GM23338 (cell line): ENCODE results near the gene PIGH. TPM values are rescaled to one million over a fixed set of nuclear protein-coding genes. Genes with fewer than 3 reads are reported as not detected.
A peak's percentile ranks its signal among the peaks of the same experiment; 100 is the strongest.

Source experiments
- ATAC-seq: fragments of 200-7000 bp; cut with Tn5 transposase; 3 replicates; pipeline ENCODE4 v1.9.1; 2020
- DNase-seq: peaks from one replicate; pipeline ENCODE4 v3.0.0-alpha.2; 2015; ENCODE audit warnings: low spot score
- H2AFZ ChIP-seq: fragments of 200-600 bp; sonication (generic); 2 replicates; pipeline ENCODE4 v1.8.0; 2016; ENCODE audit warnings: antibody characterized with exemption, mild to moderate bottlenecking, moderate library complexity
- H3F3A ChIP-seq: fragments of 200-600 bp; sonication (generic); replicated peaks from 2 replicates; pipeline ENCODE4 v1.8.0; 2017; ENCODE audit warnings: antibody characterized with exemption, mixed run types, low read depth
- H3K27ac ChIP-seq: fragments of 200-600 bp; sonication (generic); 2 replicates; pipeline ENCODE4 v1.6.1; 2016; ENCODE audit warnings: low read depth
- H3K27me3 ChIP-seq: fragments of 200-600 bp; sonication (generic); 2 replicates; pipeline ENCODE4 v1.8.0; 2016; ENCODE audit warnings: mild to moderate bottlenecking, mixed run types, moderate library complexity; ENCODE audit not compliant: insufficient read depth
- H3K36me3 ChIP-seq: fragments of 200-600 bp; sonication (generic); 2 replicates; pipeline ENCODE4 v1.8.0; 2016; ENCODE audit warnings: mild to moderate bottlenecking; ENCODE audit not compliant: insufficient read depth
- H3K4me1 ChIP-seq: fragments of 200-600 bp; sonication (generic); 2 replicates; pipeline ENCODE4 v1.8.0; 2016; ENCODE audit warnings: mild to moderate bottlenecking, moderate library complexity; ENCODE audit not compliant: insufficient read depth
- H3K4me2 ChIP-seq: fragments of 200-600 bp; sonication (generic); 2 replicates; pipeline ENCODE4 v1.7.1; 2017; ENCODE audit warnings: mixed run types
- H3K4me3 ChIP-seq: fragments of 200-600 bp; sonication (generic); 2 replicates; pipeline ENCODE4 v1.6.1; 2016; ENCODE audit warnings: mixed run types
- H3K79me2 ChIP-seq: fragments of 200-600 bp; sonication (generic); replicated peaks from 2 replicates; pipeline ENCODE4 v1.8.0; 2017; ENCODE audit warnings: mild to moderate bottlenecking; ENCODE audit not compliant: insufficient read depth
- H3K9me2 ChIP-seq: fragments of 200-600 bp; sonication (generic); 2 replicates; pipeline ENCODE4 v1.8.0; 2017; ENCODE audit not compliant: insufficient read depth
- H4K20me1 ChIP-seq: fragments of 200-600 bp; sonication (generic); replicated peaks from 2 replicates; pipeline ENCODE4 v1.8.0; 2017; ENCODE audit warnings: mild to moderate bottlenecking; ENCODE audit not compliant: insufficient read depth
- H3K27ac Mint-ChIP-seq: 2 replicates; pipeline ENCODE4 v1.8.0; 2020; ENCODE audit warnings: inconsistent platforms, mild to moderate bottlenecking, moderate library complexity, mixed read lengths
- H3K27me3 Mint-ChIP-seq: 3 replicates; pipeline ENCODE4 v1.8.0; 2022; ENCODE audit warnings: low read depth, mild to moderate bottlenecking, moderate library complexity, mixed read lengths, inconsistent platforms; ENCODE audit not compliant: insufficient read depth, poor library complexity
- H3K36me3 Mint-ChIP-seq: 3 replicates; pipeline ENCODE4 v1.8.0; 2021; ENCODE audit warnings: low read depth, mild to moderate bottlenecking, inconsistent platforms, moderate library complexity, mixed read lengths
- H3K4me1 Mint-ChIP-seq: 3 replicates; pipeline ENCODE4 v1.8.0; 2020; ENCODE audit warnings: mild to moderate bottlenecking, inconsistent platforms, mixed read lengths
- H3K4me3 Mint-ChIP-seq: 3 replicates; pipeline ENCODE4 v1.8.0; 2021; ENCODE audit warnings: moderate library complexity, mild to moderate bottlenecking, inconsistent platforms, mixed read lengths
- H3K9me3 Mint-ChIP-seq: 3 replicates; pipeline ENCODE4 v1.8.0; 2020; ENCODE audit warnings: moderate library complexity, mild to moderate bottlenecking, inconsistent platforms, mixed read lengths
- CREB1 ChIP-seq: fragments of 250-450 bp; sonication (Bioruptor Pico); IDR thresholded peaks from 2 replicates; pipeline ENCODE4 v1.5.0; 2020; ENCODE audit warnings: low read depth, mild to moderate bottlenecking, moderate library complexity
- CTCF ChIP-seq, 2 experiments: fragments of 200-600 bp in 1 of 2; sonication (generic) in 1 of 2; conservative IDR thresholded peaks; 2 replicates each; pipeline versions ENCODE4 v1.5.1 to v1.6.1; 2016 to 2017; ENCODE audit warnings: antibody characterized with exemption in 2 of 2, low read depth in 2 of 2, mild to moderate bottlenecking in 2 of 2, moderate library complexity in 1 of 2
- ETS1 ChIP-seq: IDR thresholded peaks from 2 replicates; pipeline ENCODE4 v1.6.1; 2016; ENCODE audit warnings: antibody characterized with exemption
- EZH2 ChIP-seq: fragments of 200-600 bp; sonication (generic); IDR thresholded peaks from one replicate; pipeline ENCODE4 v1.8.0; 2017; ENCODE audit warnings: antibody characterized with exemption, mild to moderate bottlenecking, low read depth; ENCODE audit not compliant: unreplicated experiment
- EZH2phosphoT487 ChIP-seq: fragments of 200-600 bp; sonication (generic); IDR thresholded peaks from one replicate; pipeline ENCODE4 v1.8.1; 2018; ENCODE audit warnings: antibody characterized with exemption; ENCODE audit not compliant: unreplicated experiment
- JUNB ChIP-seq: IDR thresholded peaks from one replicate; pipeline ENCODE4 v1.6.1; 2016; ENCODE audit warnings: antibody characterized with exemption; ENCODE audit not compliant: unreplicated experiment
- NANOG ChIP-seq: IDR thresholded peaks from 2 replicates; pipeline ENCODE4 v1.6.1; 2016; ENCODE audit warnings: antibody characterized with exemption, borderline replicate concordance
- POLR2AphosphoS5 ChIP-seq: IDR thresholded peaks from 2 replicates; pipeline ENCODE4 v1.6.1; 2016; ENCODE audit warnings: antibody characterized with exemption, low read depth
- STAT1 ChIP-seq: IDR thresholded peaks from one replicate; pipeline ENCODE4 v1.6.1; 2016; ENCODE audit warnings: antibody characterized with exemption; ENCODE audit not compliant: unreplicated experiment
- ZNF331 ChIP-seq: fragments of 250-450 bp; sonication (Bioruptor Pico); IDR thresholded peaks from 2 replicates; pipeline ENCODE4 v1.5.0; 2020; ENCODE audit warnings: low read depth, mild to moderate bottlenecking, moderate library complexity
- polyA plus RNA-seq: library from polyadenylated mRNA; unstranded; fragments of >200 nt; fragmentation: Nextera tagmentation; extraction: Ambion mirVana; gene quantifications from 2 replicates; pipeline ENCODE4 v1.2.1, GENCODE V29; 2016
- total RNA-seq: library from RNA; depleted of rRNA; stranded (reverse); fragments of >200 nt; shearing (Covaris generic); gene quantifications from 2 replicates; pipeline ENCODE4 v1.2.3, GENCODE V29; 2014
- TF ChIP-seq, protein P1 (sequence below): fragments of 250-450 bp; sonication (Bioruptor Pico); IDR thresholded peaks from 2 replicates; pipeline ENCODE4 v1.5.0; 2020; ENCODE audit warnings: mild to moderate bottlenecking, moderate library complexity

The PIGH gene
- total and polyA plus RNA-seq, 2 experiments from 2014 or later, result 8.7 to 9.3 TPM

DNA sequence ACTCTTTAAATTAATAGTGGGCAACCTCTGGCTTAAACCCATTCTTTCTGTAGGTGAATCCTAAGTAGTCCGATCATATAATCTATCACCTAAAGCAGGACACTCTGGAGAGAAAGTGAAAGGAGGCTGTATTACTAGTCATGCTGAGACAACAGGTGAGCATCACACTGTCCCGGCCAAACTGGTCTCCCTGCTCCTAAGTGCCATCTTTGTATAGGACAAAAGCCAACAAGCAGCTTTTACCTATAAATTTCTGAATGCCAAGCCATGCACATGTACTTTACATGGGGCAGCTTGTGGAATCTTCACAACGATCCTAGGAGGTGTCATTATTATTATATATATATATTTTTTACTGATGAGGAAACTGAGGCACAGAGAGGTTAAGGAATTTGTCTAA is 48.9 kb downstream of the PIGH start:
- peaks cover 2% of the 10 kb centered on the region; the same call in 1 of the 3 replicates for H3K4me1 Mint-ChIP-seq
- ATAC-seq, result no peak
- no peak for TF ChIP-seq JUNB
- TF ChIP-seq EZH2, result no peak
- TF ChIP-seq STAT1, result no peak
- no peaks in the 10 kb centered on the region for H3F3A ChIP-seq
- no peaks in the 10 kb centered on the region for H3K27me3 ChIP-seq
- no peak overlapping the region for H3K27ac ChIP-seq
- H3K36me3 Mint-ChIP-seq, result peaks cover 15% of the 10 kb centered on the region; the same call in 2 of the 3 replicates
- H3K9me3 Mint-ChIP-seq, result no peaks in the 10 kb centered on the region; the same call in 2 of the 3 replicates
- no peaks in the 10 kb centered on the region; the same call in 1 of the 2 replicates for H4K20me1 ChIP-seq
- H3K4me1 ChIP-seq, result no peaks in the 10 kb centered on the region
- DNase-seq, result no peak
- H3K4me3 ChIP-seq, result no peak overlapping the region
- no peak overlapping the region for H3K4me3 Mint-ChIP-seq
- H3K27ac Mint-ChIP-seq, result no peak overlapping the region
- peaks cover 2% of the 10 kb centered on the region for H3K27me3 Mint-ChIP-seq
- H3K36me3 ChIP-seq, result no peaks in the 10 kb centered on the region
- no peaks in the 10 kb centered on the region for H3K9me2 ChIP-seq
- no peaks in the 10 kb centered on the region for H3K79me2 ChIP-seq
- no peak overlapping the region for H3K4me2 ChIP-seq
- no peak overlapping the region for H2AFZ ChIP-seq

DNA sequence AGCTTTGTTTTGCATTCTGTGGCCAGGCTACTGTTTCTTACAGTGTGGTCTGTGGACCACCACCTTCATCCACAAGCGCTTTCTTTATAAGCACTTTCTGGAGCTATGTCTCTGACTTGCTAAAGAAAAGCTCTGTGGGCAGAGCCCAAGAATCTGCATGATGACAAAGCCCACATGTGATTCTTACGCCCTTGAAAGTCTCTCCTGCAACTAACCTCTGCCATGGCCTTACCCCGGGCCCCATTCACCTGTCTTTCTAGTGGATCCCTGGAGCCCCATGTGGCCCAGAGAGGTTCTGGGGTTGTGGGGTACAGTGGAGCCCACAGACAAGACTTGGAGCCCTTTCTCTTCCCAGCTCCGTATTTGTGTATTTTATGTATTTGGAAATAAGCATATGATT is 50.3 kb downstream of the PIGH start:
- Mint-ChIP-seq H3K36me3 (peaks cover 27% of the 10 kb centered on the region), H3K4me3 (no peak overlapping the region), H3K27ac (no peak overlapping the region; the same call in 1 of the 2 replicates), H3K9me3 (no peaks in the 10 kb centered on the region), H3K27me3 (peaks cover 2% of the 10 kb centered on the region), H3K4me1 (peaks cover 2% of the 10 kb centered on the region; the same call in 1 of the 3 replicates)
- ATAC-seq (peak; percentile 73), DNase-seq (no peak)
- no peak for TF ChIP-seq STAT1
- TF ChIP-seq POLR2AphosphoS5, result no peak
- no peak for TF ChIP-seq EZH2
- TF ChIP-seq ZNF331 (CRISPR knock-in tag), result no peak
- no peak for TF ChIP-seq NANOG
- TF ChIP-seq ETS1, result no peak
- no peak for TF ChIP-seq JUNB
- no peak for TF ChIP-seq CREB1 (CRISPR knock-in tag)
- TF ChIP-seq, protein P1, sequence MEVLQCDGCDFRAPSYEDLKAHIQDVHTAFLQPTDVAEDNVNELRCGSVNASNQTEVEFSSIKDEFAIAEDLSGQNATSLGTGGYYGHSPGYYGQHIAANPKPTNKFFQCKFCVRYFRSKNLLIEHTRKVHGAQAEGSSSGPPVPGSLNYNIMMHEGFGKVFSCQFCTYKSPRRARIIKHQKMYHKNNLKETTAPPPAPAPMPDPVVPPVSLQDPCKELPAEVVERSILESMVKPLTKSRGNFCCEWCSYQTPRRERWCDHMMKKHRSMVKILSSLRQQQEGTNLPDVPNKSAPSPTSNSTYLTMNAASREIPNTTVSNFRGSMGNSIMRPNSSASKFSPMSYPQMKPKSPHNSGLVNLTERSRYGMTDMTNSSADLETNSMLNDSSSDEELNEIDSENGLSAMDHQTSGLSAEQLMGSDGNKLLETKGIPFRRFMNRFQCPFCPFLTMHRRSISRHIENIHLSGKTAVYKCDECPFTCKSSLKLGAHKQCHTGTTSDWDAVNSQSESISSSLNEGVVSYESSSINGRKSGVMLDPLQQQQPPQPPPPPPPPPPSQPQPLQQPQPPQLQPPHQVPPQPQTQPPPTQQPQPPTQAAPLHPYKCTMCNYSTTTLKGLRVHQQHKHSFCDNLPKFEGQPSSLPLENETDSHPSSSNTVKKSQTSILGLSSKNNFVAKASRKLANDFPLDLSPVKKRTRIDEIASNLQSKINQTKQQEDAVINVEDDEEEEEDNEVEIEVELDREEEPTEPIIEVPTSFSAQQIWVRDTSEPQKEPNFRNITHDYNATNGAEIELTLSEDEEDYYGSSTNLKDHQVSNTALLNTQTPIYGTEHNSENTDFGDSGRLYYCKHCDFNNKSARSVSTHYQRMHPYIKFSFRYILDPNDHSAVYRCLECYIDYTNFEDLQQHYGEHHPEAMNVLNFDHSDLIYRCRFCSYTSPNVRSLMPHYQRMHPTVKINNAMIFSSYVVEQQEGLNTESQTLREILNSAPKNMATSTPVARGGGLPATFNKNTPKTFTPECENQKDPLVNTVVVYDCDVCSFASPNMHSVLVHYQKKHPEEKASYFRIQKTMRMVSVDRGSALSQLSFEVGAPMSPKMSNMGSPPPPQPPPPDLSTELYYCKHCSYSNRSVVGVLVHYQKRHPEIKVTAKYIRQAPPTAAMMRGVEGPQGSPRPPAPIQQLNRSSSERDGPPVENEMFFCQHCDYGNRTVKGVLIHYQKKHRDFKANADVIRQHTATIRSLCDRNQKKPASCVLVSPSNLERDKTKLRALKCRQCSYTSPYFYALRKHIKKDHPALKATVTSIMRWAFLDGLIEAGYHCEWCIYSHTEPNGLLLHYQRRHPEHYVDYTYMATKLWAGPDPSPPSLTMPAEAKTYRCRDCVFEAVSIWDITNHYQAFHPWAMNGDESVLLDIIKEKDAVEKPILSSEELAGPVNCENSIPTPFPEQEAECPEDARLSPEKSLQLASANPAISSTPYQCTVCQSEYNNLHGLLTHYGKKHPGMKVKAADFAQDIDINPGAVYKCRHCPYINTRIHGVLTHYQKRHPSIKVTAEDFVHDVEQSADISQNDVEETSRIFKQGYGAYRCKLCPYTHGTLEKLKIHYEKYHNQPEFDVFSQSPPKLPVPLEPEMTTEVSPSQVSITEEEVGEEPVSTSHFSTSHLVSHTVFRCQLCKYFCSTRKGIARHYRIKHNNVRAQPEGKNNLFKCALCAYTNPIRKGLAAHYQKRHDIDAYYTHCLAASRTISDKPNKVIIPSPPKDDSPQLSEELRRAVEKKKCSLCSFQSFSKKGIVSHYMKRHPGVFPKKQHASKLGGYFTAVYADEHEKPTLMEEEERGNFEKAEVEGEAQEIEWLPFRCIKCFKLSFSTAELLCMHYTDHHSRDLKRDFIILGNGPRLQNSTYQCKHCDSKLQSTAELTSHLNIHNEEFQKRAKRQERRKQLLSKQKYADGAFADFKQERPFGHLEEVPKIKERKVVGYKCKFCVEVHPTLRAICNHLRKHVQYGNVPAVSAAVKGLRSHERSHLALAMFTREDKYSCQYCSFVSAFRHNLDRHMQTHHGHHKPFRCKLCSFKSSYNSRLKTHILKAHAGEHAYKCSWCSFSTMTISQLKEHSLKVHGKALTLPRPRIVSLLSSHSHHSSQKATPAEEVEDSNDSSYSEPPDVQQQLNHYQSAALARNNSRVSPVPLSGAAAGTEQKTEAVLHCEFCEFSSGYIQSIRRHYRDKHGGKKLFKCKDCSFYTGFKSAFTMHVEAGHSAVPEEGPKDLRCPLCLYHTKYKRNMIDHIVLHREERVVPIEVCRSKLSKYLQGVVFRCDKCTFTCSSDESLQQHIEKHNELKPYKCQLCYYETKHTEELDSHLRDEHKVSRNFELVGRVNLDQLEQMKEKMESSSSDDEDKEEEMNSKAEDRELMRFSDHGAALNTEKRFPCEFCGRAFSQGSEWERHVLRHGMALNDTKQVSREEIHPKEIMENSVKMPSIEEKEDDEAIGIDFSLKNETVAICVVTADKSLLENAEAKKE (CRISPR knock-in tag), result no peak
- TF ChIP-seq CTCF (conservative IDR thresholded peaks at IDR 0.05; ENCODE audit: low read depth in 2 of 2), result no peak
- no peak for TF ChIP-seq EZH2phosphoT487
- H3K79me2 ChIP-seq, result no peaks in the 10 kb centered on the region
- H3K36me3 ChIP-seq, result no peaks in the 10 kb centered on the region
- no peak overlapping the region for H2AFZ ChIP-seq
- no peaks in the 10 kb centered on the region for H3K27me3 ChIP-seq
- no peak overlapping the region for H3K4me2 ChIP-seq
- H3F3A ChIP-seq, result no peaks in the 10 kb centered on the region
- H4K20me1 ChIP-seq, result no peaks in the 10 kb centered on the region; the same call in 1 of the 2 replicates
- no peaks in the 10 kb centered on the region for H3K4me1 ChIP-seq
- no peaks in the 10 kb centered on the region; the same call in 1 of the 2 replicates for H3K9me2 ChIP-seq
- H3K4me3 ChIP-seq, result no peak overlapping the region
- H3K27ac ChIP-seq, result no peak overlapping the region
